ENCODE data around the gene DSTN.

GRCh38 chr20:17524560-17524959 lies 45.3 kb upstream of the DSTN start:
- TF ChIP-seq EZH2 (IDR thresholded peaks at IDR 0.05; ENCODE audit: borderline replicate concordance, insufficient read depth, low read depth, low read length, poor library complexity, severe bottlenecking) (no peak), CTCF (IDR thresholded peaks at IDR 0.05) (no peak)

Data from B cell (primary cell).